A549 (cell line): ENCODE data around the gene PDIA6. TPM values are rescaled to one million over a fixed set of nuclear protein-coding genes. Genes with fewer than 3 reads are reported as not detected.

ENCODE experiments used
- ATAC-seq, 2 experiments: fragments of 200-7000 bp in 1 of 2; fragments of >200 bp in 1 of 2; cut with Nextera tagmentation in 1 of 2; cut with Tn5 transposase in 1 of 2; 3 replicates each; pipeline versions ENCODE4 v1.8.0 to v1.9.1; 2018 to 2020; ENCODE audit warnings: mild to moderate bottlenecking in 1 of 2, moderate library complexity in 1 of 2
- CTCF ChIA-PET: fragments of 300-600 bp; sonication (Branson Sonifier 250); formaldehyde crosslinking; extraction: SDS; loops from one replicate; lab custom pipeline; 2021; ENCODE audit warnings: antibody characterized with exemption, inconsistent platforms; lab: Yijun Ruan, JAX
- POLR2A ChIA-PET: fragments of 350-600 bp; formaldehyde crosslinking; extraction: SDS; loops from one replicate; lab custom pipeline; 2021; ENCODE audit warnings: antibody characterized with exemption, inconsistent platforms; lab: Yijun Ruan, JAX
- DNase-seq, 2 experiments: peaks; one replicate each; pipeline versions ENCODE4 v3.0.0 to v3.0.0-alpha.2; 2011 to 2016; ENCODE audit warnings: low read depth in 1 of 2, low spot score in 1 of 2
- FAIRE-seq: peaks from 2 replicates; lab custom pipeline; 2011; peaks lifted over from hg19 to GRCh38; lab: Jason Lieb, UNC
- H3K27ac ChIP-seq, 2 experiments: fragments of >200 bp; sonication (Bioruptor Twin); formaldehyde crosslinking; 3 replicates each; pipeline ENCODE4 v1.5.1; 2016 to 2017
- H3K4me1 ChIP-seq: fragments of >200 bp; sonication (Bioruptor Twin); formaldehyde crosslinking; 3 replicates; pipeline ENCODE4 v1.6.1; 2016
- H3K4me2 ChIP-seq: fragments of >200 bp; sonication (Bioruptor Twin); formaldehyde crosslinking; 3 replicates; pipeline ENCODE4 v1.6.1; 2016
- H3K4me3 ChIP-seq: fragments of >200 bp; sonication (Bioruptor Twin); formaldehyde crosslinking; 3 replicates; pipeline ENCODE4 v1.5.1; 2016
- H3K9me3 ChIP-seq: fragments of >200 bp; sonication (Bioruptor Twin); formaldehyde crosslinking; 3 replicates; pipeline ENCODE4 v1.6.1; 2016
- CHD4 ChIP-seq: fragments of 200-600 bp; sonication (generic); IDR thresholded peaks from 2 replicates; pipeline ENCODE4 v1.6.1; 2016; ENCODE audit warnings: antibody characterized with exemption, mild to moderate bottlenecking, borderline replicate concordance
- E2F6 ChIP-seq: IDR thresholded peaks from 2 replicates; pipeline ENCODE4 v1.6.1; 2012; ENCODE audit warnings: low read depth, borderline replicate concordance
- EP300 ChIP-seq, 2 experiments: fragments of >200 bp; sonication (Bioruptor Twin); formaldehyde crosslinking; IDR thresholded peaks; 2 replicates in 1 of 2; 3 replicates in 1 of 2; pipeline ENCODE4 v1.6.1; 2016 to 2017
- FOSL2 ChIP-seq, 2 experiments: fragments of 450-650 bp in 1 of 2; fragments of >200 bp in 1 of 2; sonication (Bioruptor Twin) in 1 of 2; formaldehyde crosslinking; IDR thresholded peaks; 2 replicates each; pipeline versions ENCODE4 v1.5.0 to v1.6.1; 2016 to 2020; ENCODE audit warnings: mild to moderate bottlenecking in 1 of 2, moderate library complexity in 1 of 2
- HMGXB4 ChIP-seq: fragments of 250-450 bp; sonication (Bioruptor Pico); IDR thresholded peaks from 2 replicates; pipeline ENCODE4 v1.5.0; 2021; ENCODE audit warnings: mild to moderate bottlenecking, moderate library complexity, borderline replicate concordance
- HOXA7 ChIP-seq: fragments of 250-450 bp; sonication (Bioruptor Pico); IDR thresholded peaks from 2 replicates; pipeline ENCODE4 v1.5.0; 2020; ENCODE audit warnings: mild to moderate bottlenecking, moderate library complexity
- JUN ChIP-seq, 2 experiments: fragments of >200 bp; sonication (Bioruptor Twin); formaldehyde crosslinking; IDR thresholded peaks; 2 replicates in 1 of 2; 3 replicates in 1 of 2; pipeline ENCODE4 v1.6.1; 2016 to 2017
- KDM1A ChIP-seq: fragments of 200-600 bp; sonication (generic); IDR thresholded peaks from 2 replicates; pipeline ENCODE4 v1.6.1; 2016; ENCODE audit warnings: low read depth, mild to moderate bottlenecking
- MYC ChIP-seq: IDR thresholded peaks from 2 replicates; pipeline ENCODE4 v1.6.1; 2012; ENCODE audit warnings: mild to moderate bottlenecking, inconsistent platforms, low read length, improper control_type of control experiment, borderline replicate concordance
- NFE2L2 ChIP-seq: fragments of 150-350 bp; conservative IDR thresholded peaks from 2 replicates; pipeline ENCODE4 v1.6.1; 2014; ENCODE audit warnings: low read length
- NR3C1 ChIP-seq: fragments of >200 bp; sonication (Bioruptor Twin); formaldehyde crosslinking; IDR thresholded peaks from 3 replicates; pipeline ENCODE4 v1.6.1; 2017
- POLR2AphosphoS2 ChIP-seq: conservative IDR thresholded peaks from 2 replicates; pipeline ENCODE4 v1.6.1; 2012; ENCODE audit warnings: low read length, improper control_type of control experiment, inconsistent platforms
- REST ChIP-seq: fragments of 200-600 bp; sonication (generic); IDR thresholded peaks from 2 replicates; pipeline ENCODE4 v1.6.1; 2016; ENCODE audit warnings: antibody characterized with exemption, mild to moderate bottlenecking, moderate library complexity
- RFX5 ChIP-seq: fragments of 450-650 bp; IDR thresholded peaks from 2 replicates; pipeline ENCODE4 v1.7.1; 2014; ENCODE audit warnings: antibody characterized with exemption, mild to moderate bottlenecking, moderate library complexity
- TP53 ChIP-seq: fragments of 250-450 bp; sonication (Bioruptor Pico); IDR thresholded peaks from 2 replicates; pipeline ENCODE4 v1.5.0; 2021; ENCODE audit warnings: mild to moderate bottlenecking, moderate library complexity
- USF2 ChIP-seq: fragments of 450-650 bp; IDR thresholded peaks from 2 replicates; pipeline ENCODE4 v1.6.1; 2014; ENCODE audit warnings: antibody characterized with exemption
- WGBS: methylation state at CpG from one replicate; pipeline ENCODE4 v1.1.6; 2017; ENCODE audit errors: missing lambda C conversion rate; 5-methylcytosine and 5-hydroxymethylcytosine counted together
- polyA plus RNA-seq, 4 experiments: library from polyadenylated mRNA; depleted of rRNA in 3 of 4; stranded (reverse); fragments of >200 nt; fragmentation: RNase III in 1 of 4; extraction: RNeasy Plus Mini Kit Qiagen cat#74134 plus additional on column Dnase treatment in 1 of 4; gene quantifications; 2 replicates in 3 of 4; 3 replicates in 1 of 4; pipeline ENCODE4 v1.2.3, GENCODE V29; 2011 to 2017

The PDIA6 gene
- polyA plus RNA-seq, 2 of the 4 experiments (the other 2 are of a cell fraction) = 322 to 442 TPM

- no peak for FAIRE-seq
- ChIA-PET CTCF (interaction anchor here (0.5 to 11.6 kb wide), 12 partner anchors 9 to 747 kb away, joined by 3 to 1025 read pairs (median 4); partner anchors contain the start of gene KCNF1), POLR2A (interaction anchor here (0.9 kb wide), 2 partner anchors 287 to 292 kb away, joined by 3 read pairs; no protein-coding TSS in a partner anchor)
- TF ChIP-seq NFE2L2 (no peak), HOXA7 (no peak), FOSL2 (IDR thresholded peaks at IDR 0.05) (no peak), FOSL2 (CRISPR knock-in tag; IDR thresholded peaks at IDR 0.05) (no peak), HMGXB4 (CRISPR knock-in tag) (no peak), NR3C1 (no peak), TP53 (no peak), POLR2AphosphoS2 (no peak), E2F6 (no peak), KDM1A (no peak), REST (no peak), USF2 (no peak), RFX5 (no peak), JUN (IDR thresholded peaks at IDR 0.05) (no peak), EP300 (IDR thresholded peaks at IDR 0.05) (no peak), MYC (no peak), CHD4 (no peak)
- no peaks in the 10 kb centered on the region for H3K4me1 ChIP-seq
- DNase-seq = no peak
- 59% methylated on average over 17 of the region's 17 CpGs for WGBS
- no peak for ATAC-seq
- peaks cover 23% of the 10 kb centered on the region for H3K9me3 ChIP-seq
- no peak overlapping the region for H3K4me3 ChIP-seq
- no peak overlapping the region for H3K4me2 ChIP-seq
- no peak overlapping the region for H3K27ac ChIP-seq
Measured at GRCh38 chr2:10837298-10838266, 25.0 kb upstream of the PDIA6 start.
